GM21529 (cell line): ENCODE results near the gene PFAS.
"Not testable (repeated sequence)": the region's sequence is repeated elsewhere in the genome, so short reads cannot be mapped to it uniquely, and the experiment has no call there.

ENCODE experiments used
- ATAC-seq: cut with Tn5 transposase; IDR thresholded peaks from one replicate; pipeline ENCODE4 v1.9.1; 2021; ENCODE audit not compliant: unreplicated experiment

PFAS gene

GRCh38 chr17:8248751-8249607 is at the start of gene PFAS:
PFAS (plus strand) TSS chr17:8249289; CDS start chr17:8253938, 4,649 bp downstream.
- no peak for ATAC-seq

- ATAC-seq, result no peak
Observed at GRCh38 chr17:8204761-8205555, 44.1 kb upstream of the PFAS start.

GRCh38 chr17:8206536-8206935 is 42.6 kb upstream of the PFAS start:
- no peak for ATAC-seq

GRCh38 chr17:8209907-8210760 is 39.0 kb upstream of the PFAS start, which contains the start of gene AURKB:
AURKB (minus strand) TSS chr17:8210575; CDS start chr17:8210224, 351 bp downstream.
- peak; percentile 87 for ATAC-seq

GRCh38 chr17:8210761-8211458 is 38.2 kb upstream of the PFAS start:
- ATAC-seq, result peak; percentile 8

GRCh38 chr17:8212312-8213180 is 36.5 kb upstream of the PFAS start:
- no peak for ATAC-seq

- not testable (repeated sequence) for ATAC-seq
Observed at GRCh38 chr17:8214000-8214399, 35.1 kb upstream of the PFAS start.

GRCh38 chr17:8220783-8221662 is 28.1 kb upstream of the PFAS start:
- ATAC-seq, result no peak

GRCh38 chr17:8221663-8222379 is 27.3 kb upstream of the PFAS start:
- ATAC-seq, result peak; percentile 44

- no peak for ATAC-seq
Observed at GRCh38 chr17:8222380-8222629, 26.8 kb upstream of the PFAS start.

GRCh38 chr17:8222630-8223355 is 26.3 kb upstream of the PFAS start:
- ATAC-seq, result peak; percentile 38

GRCh38 chr17:8223356-8224126 is 25.5 kb upstream of the PFAS start:
- ATAC-seq, result no peak

- ATAC-seq, result no peak
Observed at GRCh38 chr17:8224891-8225812, 23.9 kb upstream of the PFAS start.

- no peak for ATAC-seq
Observed at GRCh38 chr17:8225813-8226535, 23.1 kb upstream of the PFAS start.
